Activated effector memory CD4-positive, alpha-beta T cell treated with Interleukin-2 at 50 U/mL for 16 hours (primary cell): ENCODE data around the gene SLC34A1.
"Not testable (repeated sequence)": the region's sequence is repeated elsewhere in the genome, so short reads cannot be mapped to it uniquely, and the experiment has no call there.

ENCODE experiments used
- DNase-seq: peaks from one replicate; pipeline ENCODE4 v3.0.0-alpha.2; 2020

The SLC34A1 gene, protein sequence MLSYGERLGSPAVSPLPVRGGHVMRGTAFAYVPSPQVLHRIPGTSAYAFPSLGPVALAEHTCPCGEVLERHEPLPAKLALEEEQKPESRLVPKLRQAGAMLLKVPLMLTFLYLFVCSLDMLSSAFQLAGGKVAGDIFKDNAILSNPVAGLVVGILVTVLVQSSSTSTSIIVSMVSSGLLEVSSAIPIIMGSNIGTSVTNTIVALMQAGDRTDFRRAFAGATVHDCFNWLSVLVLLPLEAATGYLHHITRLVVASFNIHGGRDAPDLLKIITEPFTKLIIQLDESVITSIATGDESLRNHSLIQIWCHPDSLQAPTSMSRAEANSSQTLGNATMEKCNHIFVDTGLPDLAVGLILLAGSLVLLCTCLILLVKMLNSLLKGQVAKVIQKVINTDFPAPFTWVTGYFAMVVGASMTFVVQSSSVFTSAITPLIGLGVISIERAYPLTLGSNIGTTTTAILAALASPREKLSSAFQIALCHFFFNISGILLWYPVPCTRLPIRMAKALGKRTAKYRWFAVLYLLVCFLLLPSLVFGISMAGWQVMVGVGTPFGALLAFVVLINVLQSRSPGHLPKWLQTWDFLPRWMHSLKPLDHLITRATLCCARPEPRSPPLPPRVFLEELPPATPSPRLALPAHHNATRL

DNA sequence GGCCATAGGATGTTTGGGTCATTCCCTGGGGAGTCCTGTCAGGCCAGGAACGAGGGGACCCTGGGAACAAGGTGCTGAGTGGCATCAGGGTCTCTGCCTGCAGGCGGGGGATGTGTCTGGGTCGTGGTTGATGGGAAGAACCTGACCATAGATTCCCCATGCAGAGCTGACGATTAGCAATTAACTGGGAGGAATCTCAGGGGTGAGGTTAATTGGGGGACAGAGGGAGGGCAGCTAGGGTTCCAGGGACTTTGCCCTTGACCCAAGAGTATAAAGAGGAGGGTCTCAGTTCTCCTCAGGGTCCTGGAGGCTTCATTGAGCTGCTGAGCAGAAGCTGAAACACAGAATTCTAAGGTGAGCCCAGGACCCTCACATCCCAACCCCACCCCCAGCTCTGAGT, at the start of gene SLC34A1:
Gene SLC34A1 (plus strand): TSS at position 301 of the 400 bp plus-strand sequence. CDS start 1,308 bp downstream, outside the sequence.
- no peak for DNase-seq

DNA sequence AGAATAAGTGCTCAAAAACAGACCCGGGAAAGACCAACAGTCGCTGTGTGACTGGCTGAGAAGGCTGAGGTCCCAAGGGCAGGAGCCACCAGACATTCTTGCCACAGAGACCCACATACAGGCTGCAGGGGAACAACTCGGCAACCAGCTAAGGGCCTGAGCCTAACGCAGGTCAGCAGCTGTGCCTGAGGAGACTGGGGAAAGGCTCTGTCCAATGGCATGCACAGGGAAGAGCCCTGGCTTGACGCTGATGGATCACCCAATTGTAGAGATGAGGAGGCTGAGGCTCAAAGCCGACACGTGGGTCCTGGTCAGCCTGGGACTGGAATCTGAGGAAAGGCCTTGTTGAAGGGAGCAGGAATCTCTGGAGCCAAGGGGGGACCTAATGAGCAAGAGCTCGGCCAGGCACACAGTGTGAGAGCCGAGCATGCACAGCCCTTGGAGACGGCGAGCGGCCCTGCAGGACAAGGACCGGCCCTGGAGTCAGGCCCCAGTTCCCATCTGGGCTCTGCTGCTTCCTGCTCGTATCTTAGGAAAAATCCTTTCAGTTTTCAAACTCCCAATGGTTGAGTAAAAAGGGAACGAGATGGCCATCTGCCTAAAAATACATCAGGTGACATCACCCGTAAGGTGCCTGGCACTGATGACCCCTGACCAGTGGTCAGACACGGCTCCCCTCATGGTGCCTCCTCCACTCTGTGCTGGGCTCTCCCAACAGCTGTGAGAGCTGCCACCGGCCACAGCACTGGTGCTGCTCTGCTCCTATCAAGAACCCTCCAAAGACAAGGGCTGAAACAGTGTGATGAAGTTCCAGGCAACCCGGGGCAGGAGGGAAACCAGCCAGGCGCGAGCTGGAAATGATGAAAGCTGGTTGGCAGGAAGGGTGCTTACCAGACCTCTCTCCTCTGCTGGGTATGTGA, 49.2 kb upstream of the SLC34A1 start:
- no peak for DNase-seq

DNA sequence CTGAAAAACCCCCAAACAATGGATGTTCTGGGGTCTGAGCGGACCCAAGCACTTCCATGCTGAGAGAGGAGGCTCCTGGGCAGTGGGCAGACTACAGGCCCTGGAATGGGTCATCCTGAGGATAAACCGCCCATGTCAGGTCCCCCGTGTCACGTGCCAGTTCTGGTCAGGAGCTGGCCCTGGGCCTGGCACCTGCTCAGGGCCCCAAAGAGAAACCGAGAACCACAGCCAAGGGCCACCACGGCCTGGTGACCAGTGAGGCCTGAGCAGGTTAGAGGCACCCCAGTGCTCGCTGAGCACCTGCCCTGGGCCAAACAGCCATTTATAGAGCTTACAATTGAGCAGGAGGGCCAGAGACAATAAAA, 48.6 kb upstream of the SLC34A1 start:
- no peak for DNase-seq

- DNase-seq = no peak
Observed at GRCh38 chr5:177336112-177336511, 48.1 kb upstream of the SLC34A1 start.

DNA sequence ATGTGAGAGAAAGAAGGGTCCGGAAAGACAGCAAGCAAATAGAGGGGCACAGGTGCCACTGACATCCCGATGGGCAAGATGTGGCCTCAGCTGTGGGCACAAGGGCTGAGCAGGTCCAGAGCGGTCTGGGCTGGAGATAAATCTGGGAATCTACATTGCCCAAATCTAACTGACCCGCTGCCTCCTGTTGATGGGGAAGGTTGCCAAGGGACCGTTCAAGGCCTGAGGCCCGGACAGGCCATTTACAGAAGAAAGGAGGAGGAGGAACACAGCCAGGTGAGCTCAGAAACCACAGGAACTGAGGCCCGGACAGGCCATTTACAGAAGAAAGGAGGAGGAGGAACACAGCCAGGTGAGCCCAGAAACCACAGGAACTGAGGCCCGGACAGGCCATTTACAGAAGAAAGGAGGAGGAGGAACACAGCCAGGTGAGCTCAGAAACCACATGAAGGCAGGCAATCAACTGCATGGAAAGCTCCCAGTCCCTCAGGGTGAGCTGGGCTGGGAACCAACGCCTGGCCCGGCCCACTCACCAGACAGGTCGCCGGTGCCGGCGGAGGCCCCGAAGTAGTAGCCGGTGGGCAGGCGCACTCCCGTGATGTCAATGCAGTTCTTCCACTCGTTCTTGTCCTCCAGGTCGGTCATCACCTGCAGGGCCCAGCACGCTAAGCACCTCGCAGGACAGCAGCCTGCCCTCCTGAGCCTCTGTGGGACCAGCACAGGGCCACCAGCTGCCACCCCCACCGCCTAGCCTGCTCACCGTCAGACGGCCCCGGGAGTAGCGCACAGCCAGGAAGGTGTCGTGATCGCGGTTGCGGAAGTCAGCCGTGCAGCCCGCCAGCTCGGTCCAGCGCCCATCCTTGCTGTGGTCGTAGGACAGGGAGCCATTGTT, 47.4 kb upstream of the SLC34A1 start:
- DNase-seq = no peak

GRCh38 chr5:177338251-177339106, 45.8 kb upstream of the SLC34A1 start:
- no peak for DNase-seq

DNA sequence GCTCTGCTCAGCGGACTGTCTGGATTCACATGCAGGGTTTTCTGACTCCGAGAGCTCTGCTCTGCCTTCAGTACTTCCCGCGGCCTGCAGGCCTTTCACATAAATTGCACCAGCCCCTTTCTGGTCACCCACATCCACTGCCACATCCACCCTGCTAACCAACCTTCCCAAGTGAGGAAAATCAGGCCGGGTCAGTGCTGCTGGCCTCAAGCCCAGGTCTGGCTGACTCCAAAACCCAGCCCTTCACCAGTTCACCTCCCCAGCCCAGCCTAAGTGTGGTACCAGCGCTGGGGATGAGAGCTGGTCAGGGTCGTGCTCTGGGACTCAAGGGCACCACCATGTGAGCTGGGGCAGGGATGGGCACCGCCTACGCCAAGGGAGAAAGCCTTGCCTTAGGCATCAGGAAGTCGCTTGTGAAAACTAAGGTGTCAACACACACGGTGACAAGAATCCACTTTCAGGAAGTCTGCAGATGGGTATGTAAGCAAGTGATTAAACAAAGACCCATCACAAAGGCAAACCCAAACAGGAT, 45.1 kb upstream of the SLC34A1 start:
- no peak for DNase-seq

DNA sequence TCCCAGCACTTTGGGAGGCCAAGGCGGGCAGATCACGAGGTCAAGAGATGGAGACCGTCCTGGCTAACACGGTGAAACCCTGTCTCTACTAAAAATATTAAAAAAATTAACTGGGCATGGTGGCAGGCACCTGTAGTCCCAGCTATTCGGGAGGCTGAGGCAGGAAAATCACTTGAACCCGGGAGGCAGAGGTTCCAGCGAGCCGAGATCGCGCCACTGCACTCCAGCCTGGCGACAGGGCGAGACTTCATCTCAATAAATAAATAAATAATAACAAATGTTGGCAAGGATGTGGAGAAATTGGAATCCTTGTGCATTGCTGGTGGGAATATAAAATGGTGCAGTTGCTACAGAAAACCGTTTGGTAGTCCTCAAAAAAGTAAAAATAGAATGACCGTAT, 41.2 kb upstream of the SLC34A1 start:
- DNase-seq = not testable (repeated sequence)

- no peak for DNase-seq
Observed at GRCh38 chr5:177343777-177344176, 40.5 kb upstream of the SLC34A1 start.

GRCh38 chr5:177344891-177345290, 39.3 kb upstream of the SLC34A1 start:
- DNase-seq = no peak

DNA sequence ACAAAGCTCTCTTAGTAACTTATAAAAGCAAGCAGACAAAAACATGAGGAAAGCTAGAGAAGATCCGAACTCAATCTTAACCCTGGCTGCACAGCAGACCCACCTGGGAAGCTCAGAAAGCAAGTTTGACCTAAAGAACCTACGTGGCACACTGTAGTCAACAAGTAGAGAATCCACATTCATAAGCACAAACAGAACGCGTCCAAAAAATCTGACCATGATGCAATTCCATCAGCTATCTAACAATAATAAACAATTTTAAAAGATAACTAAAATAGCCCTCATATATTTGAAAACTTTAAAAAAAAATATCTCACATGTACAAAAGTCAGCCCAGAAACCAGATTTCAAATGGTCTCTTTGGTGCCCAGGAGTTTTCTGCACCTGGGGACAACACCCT, 37.4 kb upstream of the SLC34A1 start:
- no peak for DNase-seq

DNA sequence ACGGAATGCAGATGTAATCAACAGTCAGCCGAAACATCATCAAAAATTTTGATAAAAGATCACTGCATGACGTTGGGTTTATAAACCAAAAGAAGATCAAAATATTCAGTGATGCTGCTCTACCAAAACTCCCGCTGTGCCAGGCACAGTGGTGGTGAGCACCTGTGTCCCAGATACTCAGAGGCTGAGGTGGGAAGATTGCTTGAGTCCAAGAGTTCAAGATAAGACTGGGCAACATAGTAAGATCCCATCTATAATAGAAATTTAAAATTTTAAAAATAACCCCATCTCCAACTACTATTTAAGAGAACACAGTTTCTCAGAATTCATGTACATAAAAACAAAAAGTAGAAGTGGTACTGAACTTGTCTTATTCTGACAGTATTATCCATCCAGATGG, 36.5 kb upstream of the SLC34A1 start:
- DNase-seq = no peak

DNA sequence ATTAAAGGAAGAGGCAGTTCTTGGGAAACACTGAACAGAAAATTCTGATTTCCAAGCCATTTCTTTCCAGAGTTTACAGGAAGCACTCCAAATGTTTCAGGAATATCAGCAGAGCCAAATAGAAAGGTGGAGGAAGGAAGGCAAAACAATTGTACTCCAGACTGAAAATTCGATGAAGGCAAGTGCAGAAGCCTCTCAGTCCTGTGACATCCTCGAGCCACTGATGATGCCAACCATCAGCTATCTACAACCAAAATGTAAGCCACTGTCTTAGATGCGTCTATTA, 34.9 kb upstream of the SLC34A1 start:
- DNase-seq = no peak

DNA sequence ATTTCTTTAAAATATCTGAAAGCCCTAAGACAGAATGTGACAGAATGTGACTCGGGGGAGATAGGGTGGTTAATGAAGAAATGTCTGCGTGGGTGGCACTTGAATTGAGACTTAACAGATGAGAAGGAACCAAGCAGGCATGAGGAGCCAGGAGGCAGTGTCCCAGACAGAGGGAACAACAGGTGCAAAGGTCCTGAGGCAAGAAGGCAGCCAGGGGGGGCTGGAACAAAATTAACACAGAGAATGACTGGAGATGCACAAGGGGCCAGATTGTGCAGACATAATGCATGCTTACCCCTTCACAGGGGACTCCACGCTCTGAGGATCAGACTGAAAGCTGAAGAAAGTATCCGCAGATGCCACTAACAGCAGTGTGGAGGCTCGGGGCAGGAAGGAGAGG, 34.5 kb upstream of the SLC34A1 start:
- no peak for DNase-seq

- DNase-seq = no peak
Observed at GRCh38 chr5:177350776-177351391, 33.4 kb upstream of the SLC34A1 start.

DNA sequence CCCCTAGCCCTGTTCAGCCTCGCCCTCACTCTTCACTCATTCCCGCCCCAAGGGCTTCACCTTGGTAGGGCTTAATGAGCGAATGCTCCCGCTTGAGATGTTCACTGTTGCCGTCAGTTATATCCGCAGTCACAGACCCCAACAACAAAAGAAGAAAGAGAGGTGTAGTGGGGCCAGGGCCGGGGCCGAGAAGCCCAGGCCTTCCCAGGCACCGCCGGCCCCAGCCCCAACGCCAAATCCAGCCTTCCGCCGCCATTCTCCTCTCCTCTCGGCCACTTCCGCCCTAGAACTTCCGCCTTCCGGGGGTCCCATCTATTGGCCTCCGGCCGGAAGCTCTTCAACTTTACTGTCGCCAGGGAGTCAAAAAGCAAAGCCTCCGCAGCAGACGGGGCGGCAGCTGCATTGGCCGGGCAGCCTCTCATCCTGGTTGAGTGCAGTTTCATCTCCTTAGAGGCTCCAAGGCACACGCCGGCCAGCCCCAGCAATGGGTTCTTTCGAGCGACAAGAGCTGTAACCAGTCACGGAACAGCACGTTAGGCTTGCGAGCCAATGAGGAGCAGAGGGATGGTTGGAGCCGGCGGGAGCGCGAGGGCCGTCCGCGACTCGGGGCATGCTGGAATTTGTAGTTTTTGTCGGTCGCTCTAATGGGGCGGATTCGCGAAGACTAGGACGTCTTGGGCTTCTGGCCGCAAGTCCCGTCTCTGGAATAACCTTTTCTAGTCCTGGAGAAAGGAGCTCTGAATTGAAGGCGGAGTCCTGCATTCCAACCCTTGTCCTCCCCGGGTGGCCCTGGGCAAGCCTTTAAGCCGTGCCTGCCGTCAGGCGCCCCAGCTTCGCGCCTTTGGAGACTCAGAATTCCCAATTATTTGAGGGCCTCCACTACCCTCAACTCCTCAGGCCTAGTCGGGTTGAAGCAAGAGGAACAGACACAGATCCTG, 32.6 kb upstream of the SLC34A1 start, which contains the start of gene LMAN2:
Gene LMAN2 (minus strand): TSS at position 277 of the 938 bp plus-strand sequence. CDS start 21 bp downstream, at position 256.
- peak; percentile 88 for DNase-seq

GRCh38 chr5:177353093-177353492, 31.1 kb upstream of the SLC34A1 start:
- DNase-seq = no peak

GRCh38 chr5:177354256-177354655, 30.0 kb upstream of the SLC34A1 start:
- no peak for DNase-seq

DNA sequence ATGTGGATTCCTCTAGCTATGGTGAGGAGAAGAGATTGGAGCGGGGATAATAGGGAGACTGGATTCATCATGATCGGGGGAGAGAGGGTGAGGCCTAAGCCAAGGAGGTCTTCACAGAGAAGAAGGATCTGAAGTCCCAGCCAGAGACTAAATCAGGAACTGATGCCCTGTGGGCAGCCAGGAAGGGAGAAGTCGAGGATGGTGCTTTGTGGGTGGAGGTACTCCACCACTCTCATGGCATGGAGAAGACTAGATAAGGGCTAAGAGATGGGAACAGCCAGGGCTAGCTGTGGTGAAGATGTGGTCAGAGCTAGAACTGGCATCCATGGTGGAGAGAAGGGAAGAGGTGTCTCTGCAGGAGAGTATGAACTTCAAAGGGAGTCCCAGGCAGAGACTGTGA, 29.5 kb upstream of the SLC34A1 start:
- no peak for DNase-seq
